Body of pancreas (tissue), 4 donors: ENCODE measurements around the gene ERCC1. TPM values are rescaled to one million over a fixed set of nuclear protein-coding genes. Genes with fewer than 3 reads are reported as not detected.

Experiments used
- ATAC-seq: fragments of 150-250 bp; one replicate; pipeline ENCODE4 v1.9.1; 2016
- DNase-seq, 4 donors: peaks; one replicate each; pipeline ENCODE4 v3.0.0-alpha.2; 2019
- H3K27ac ChIP-seq, 4 donors: fragments of 200-600 bp; sonication (generic); 1 replicate in 3 of 4; 2 replicates in 1 of 4; pipeline versions ENCODE4 v1.5.1 to v1.6.1; 2016 to 2019; ENCODE audit warnings: mild to moderate bottlenecking in 1 of 4, mixed read lengths in 1 of 4, moderate library complexity in 1 of 4
- H3K27me3 ChIP-seq, 2 donors: fragments of 200-600 bp; sonication (generic); one replicate each; pipeline ENCODE4 v1.6.0; 2016; ENCODE audit warnings: mild to moderate bottlenecking in 1 of 2
- H3K36me3 ChIP-seq, 2 donors: fragments of 200-600 bp; sonication (generic); replicated peaks in 1 of 2; 2 replicates each; pipeline ENCODE4 v1.5.1; 2016; ENCODE audit warnings: low read depth in 2 of 2; ENCODE audit not compliant: insufficient read depth in 1 of 2
- H3K4me1 ChIP-seq: fragments of 200-600 bp; sonication (generic); one replicate; pipeline ENCODE4 v1.6.0; 2016
- H3K4me3 ChIP-seq, 2 donors: fragments of 200-600 bp; sonication (generic); 1 replicate in 1 of 2; 2 replicates in 1 of 2; pipeline ENCODE4 v1.5.1; 2016 to 2019
- H3K9me3 ChIP-seq, 3 donors: fragments of 200-600 bp; sonication (generic); 1 replicate in 2 of 3; 2 replicates in 1 of 3; pipeline ENCODE4 v1.5.1; 2016
- POLR2A ChIP-seq, 3 donors: fragments of 450-650 bp; IDR thresholded peaks; one replicate each; pipeline ENCODE4 v1.6.1; 2016; ENCODE audit warnings: antibody characterized with exemption in 3 of 3, mild to moderate bottlenecking in 2 of 3
- WGBS, 2 donors: methylation state at CpG; one replicate each; pipeline ENCODE4 v1.1.5; 2017; 5-methylcytosine and 5-hydroxymethylcytosine counted together
- intact Hi-C: fragments of 100-400 bp; cut with DNase I; formaldehyde crosslinking; loops from one replicate; pipeline ENCODE4 v1.15.1; 2023
- total RNA-seq, 2 donors: library from RNA; depleted of rRNA; stranded (reverse); fragments of >200 nt; gene quantifications; one replicate each; pipeline ENCODE4 v1.1.0, GENCODE V29; 2016
- TF ChIP-seq, protein P1 (sequence below), 7 experiments: fragments of 450-650 bp in 4 of 7; fragments of 200-600 bp in 3 of 7; sonication (generic) in 3 of 7; IDR thresholded peaks; one replicate each; pipeline ENCODE4 v1.5.1; 2016 to 2019; ENCODE audit warnings: antibody characterized with exemption in 7 of 7

The ERCC1 gene
- total RNA-seq, 2 donors from 2014 or later = 91.3 to 97.9 TPM

GRCh38 chr19:45446295-45446694 lies 22.6 kb upstream of the ERCC1 start:
- no peak for DNase-seq
- no peak for ATAC-seq
- intact Hi-C loops = no loop called here
- Histone ChIP-seq H3K4me3 (no peak overlapping the region), H3K4me1 (peaks cover 34% of the 10 kb centered on the region), H3K27me3 (no peaks in the 10 kb centered on the region), H3K27ac (no peak overlapping the region), H3K9me3 (no peaks in the 10 kb centered on the region), H3K36me3 (no peaks in the 10 kb centered on the region)
- TF ChIP-seq, protein P1, sequence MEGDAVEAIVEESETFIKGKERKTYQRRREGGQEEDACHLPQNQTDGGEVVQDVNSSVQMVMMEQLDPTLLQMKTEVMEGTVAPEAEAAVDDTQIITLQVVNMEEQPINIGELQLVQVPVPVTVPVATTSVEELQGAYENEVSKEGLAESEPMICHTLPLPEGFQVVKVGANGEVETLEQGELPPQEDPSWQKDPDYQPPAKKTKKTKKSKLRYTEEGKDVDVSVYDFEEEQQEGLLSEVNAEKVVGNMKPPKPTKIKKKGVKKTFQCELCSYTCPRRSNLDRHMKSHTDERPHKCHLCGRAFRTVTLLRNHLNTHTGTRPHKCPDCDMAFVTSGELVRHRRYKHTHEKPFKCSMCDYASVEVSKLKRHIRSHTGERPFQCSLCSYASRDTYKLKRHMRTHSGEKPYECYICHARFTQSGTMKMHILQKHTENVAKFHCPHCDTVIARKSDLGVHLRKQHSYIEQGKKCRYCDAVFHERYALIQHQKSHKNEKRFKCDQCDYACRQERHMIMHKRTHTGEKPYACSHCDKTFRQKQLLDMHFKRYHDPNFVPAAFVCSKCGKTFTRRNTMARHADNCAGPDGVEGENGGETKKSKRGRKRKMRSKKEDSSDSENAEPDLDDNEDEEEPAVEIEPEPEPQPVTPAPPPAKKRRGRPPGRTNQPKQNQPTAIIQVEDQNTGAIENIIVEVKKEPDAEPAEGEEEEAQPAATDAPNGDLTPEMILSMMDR (IDR thresholded peaks at IDR 0.05) = peak in 5 of 7 experiments; percentile 13 to 37 (median 32)
- TF ChIP-seq POLR2A (IDR thresholded peaks at IDR 0.05) = no peak
- WGBS, 2 donors = 71 to 79% methylated on average over 6 of the region's 6 CpGs

GRCh38 chr19:45445139-45445538 lies 21.4 kb upstream of the ERCC1 start:
- ATAC-seq (no peak), DNase-seq (no peak)
- H3K27ac ChIP-seq = peak overlapping the region in 1 of 4 donors; percentile 89
- intact Hi-C loops = no loop called here
- no peaks in the 10 kb centered on the region for H3K9me3 ChIP-seq
- H3K27me3 ChIP-seq = no peaks in the 10 kb centered on the region
- peaks cover 31% of the 10 kb centered on the region for H3K4me1 ChIP-seq
- H3K4me3 ChIP-seq = no peak overlapping the region
- 87 to 96% methylated on average over 4 of the region's 4 CpGs for WGBS, 2 donors
- TF ChIP-seq, protein P1 (IDR thresholded peaks at IDR 0.05) = no peak
- TF ChIP-seq POLR2A (IDR thresholded peaks at IDR 0.05) = no peak
- no peaks in the 10 kb centered on the region for H3K36me3 ChIP-seq

GRCh38 chr19:45444318-45445041 lies 20.8 kb upstream of the ERCC1 start:
- Histone ChIP-seq H3K4me1 (peaks cover 27% of the 10 kb centered on the region), H3K27ac (peak overlapping the region; percentile 85 to 92 (median 90)), H3K36me3 (no peaks in the 10 kb centered on the region), H3K9me3 (no peaks in the 10 kb centered on the region), H3K4me3 (peak overlapping the region in 1 of 2 donors; percentile 32), H3K27me3 (no peaks in the 10 kb centered on the region)
- WGBS, 2 donors = 10 to 19% methylated on average over 28 to 47 of the region's 47 CpGs
- DNase-seq (peak; percentile 95 to 98 (median 96)), ATAC-seq (peak; percentile 79)
- intact Hi-C loops = no loop called here
- TF ChIP-seq, protein P1 (IDR thresholded peaks at IDR 0.05) = no peak
- TF ChIP-seq POLR2A (IDR thresholded peaks at IDR 0.05) = peak in 2 of 3 donors; percentile 11 to 19

GRCh38 chr19:45443462-45444317 lies 20.0 kb upstream of the ERCC1 start:
- TF ChIP-seq, protein P1 (IDR thresholded peaks at IDR 0.05) = no peak
- TF ChIP-seq POLR2A (IDR thresholded peaks at IDR 0.05) = peak; percentile 56 to 90 (median 87)
- Histone ChIP-seq H3K4me1 (peaks cover 27% of the 10 kb centered on the region), H3K27me3 (no peaks in the 10 kb centered on the region), H3K4me3 (peak overlapping the region in 1 of 2 donors; percentile 32), H3K36me3 (no peaks in the 10 kb centered on the region), H3K9me3 (no peaks in the 10 kb centered on the region), H3K27ac (peak overlapping the region; percentile 85 to 92 (median 90))
- DNase-seq (peak; percentile 94 to 97 (median 97)), ATAC-seq (peak; percentile 81)
- WGBS, 2 donors = 1 to 2% methylated on average over 27 to 49 of the region's 49 CpGs
- intact Hi-C loops = no loop called here
